HG03196 (cell line): ENCODE data around the gene SPNS2.

Experiments
- ATAC-seq: cut with Tn5 transposase; IDR thresholded peaks from one replicate; pipeline ENCODE4 v1.9.1; 2021; ENCODE audit not compliant: unreplicated experiment

Gene SPNS2

DNA sequence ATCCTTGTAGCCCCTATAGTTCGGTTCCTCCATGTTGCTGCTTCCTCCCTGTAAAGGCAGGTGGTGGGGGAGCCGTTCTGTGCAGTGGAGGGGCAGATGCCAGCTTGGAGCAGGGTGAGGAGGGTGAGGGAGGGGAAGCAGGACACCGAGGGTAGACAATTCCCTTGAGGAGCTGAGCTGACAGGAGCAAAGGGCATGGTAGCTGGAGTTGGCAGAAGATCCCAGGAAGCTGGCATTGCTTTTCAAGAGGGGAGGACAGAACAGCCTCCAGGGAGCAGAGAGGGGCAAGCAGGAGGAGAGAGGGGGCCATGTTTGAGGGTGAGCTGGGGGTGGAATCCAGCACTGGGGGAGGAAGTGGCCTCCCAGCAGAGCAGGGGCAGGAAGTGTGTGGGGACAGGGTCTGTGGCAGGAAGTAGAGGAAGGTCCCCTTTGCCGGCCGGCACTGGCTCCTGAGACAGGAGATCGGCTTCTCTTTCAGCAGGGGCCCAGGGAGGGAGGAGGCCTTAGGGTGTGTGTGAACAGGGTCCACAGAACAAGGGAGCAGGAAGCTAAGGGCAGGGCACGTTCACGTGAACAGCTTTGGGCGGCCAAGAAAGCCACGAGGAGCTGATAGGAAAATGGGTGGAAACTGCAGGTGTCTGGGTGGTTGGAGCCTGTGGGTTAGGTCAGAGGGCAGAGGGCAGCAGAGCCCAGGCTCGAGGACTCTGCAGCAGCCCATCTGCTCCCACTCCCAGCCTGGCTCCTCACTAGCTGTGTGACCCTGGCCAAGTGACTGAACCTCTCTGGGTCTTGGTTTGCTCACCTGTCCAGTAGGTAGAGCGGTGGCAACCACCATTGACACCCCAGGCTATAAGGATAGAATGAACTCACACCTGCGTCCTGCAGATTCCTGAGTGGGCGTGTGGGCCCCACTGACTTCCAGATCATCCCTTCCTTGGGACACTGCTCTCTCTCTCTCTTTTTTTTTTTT, 17.5 kb upstream of the SPNS2 start:
- no peak for ATAC-seq

DNA sequence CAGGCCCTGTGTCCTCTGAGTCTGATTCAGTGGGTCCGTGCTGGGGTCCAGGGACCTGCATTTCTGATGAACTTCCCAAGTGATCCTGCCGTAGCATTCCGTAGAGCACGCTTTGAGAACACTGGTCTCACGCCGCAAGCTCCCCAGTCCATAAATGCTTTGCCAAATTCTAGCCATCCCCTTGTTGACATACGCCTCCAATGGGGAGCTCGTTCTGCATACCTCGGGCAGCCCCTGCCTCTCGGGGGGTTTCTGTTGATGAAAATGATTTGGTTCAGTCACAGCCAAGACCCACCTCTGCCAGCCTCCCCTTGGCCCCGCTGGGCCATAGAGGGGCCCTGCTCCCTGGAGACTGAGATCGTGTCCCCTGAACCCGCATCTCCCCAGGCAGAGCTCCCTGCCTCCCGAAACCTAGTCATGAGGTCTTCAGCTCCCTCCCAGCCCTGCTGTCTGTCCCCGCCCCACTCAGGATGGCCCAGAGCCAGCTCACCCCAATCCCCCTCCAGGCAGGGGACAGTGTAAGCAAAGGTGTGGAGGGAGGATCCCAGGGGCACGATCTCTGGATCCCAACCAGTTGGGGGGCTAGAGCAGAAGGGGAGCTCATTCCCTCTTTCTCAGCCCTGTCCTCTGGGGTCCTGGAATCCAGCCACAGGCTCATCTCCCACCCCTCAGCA, 16.2 kb upstream of the SPNS2 start:
- ATAC-seq: no peak

DNA sequence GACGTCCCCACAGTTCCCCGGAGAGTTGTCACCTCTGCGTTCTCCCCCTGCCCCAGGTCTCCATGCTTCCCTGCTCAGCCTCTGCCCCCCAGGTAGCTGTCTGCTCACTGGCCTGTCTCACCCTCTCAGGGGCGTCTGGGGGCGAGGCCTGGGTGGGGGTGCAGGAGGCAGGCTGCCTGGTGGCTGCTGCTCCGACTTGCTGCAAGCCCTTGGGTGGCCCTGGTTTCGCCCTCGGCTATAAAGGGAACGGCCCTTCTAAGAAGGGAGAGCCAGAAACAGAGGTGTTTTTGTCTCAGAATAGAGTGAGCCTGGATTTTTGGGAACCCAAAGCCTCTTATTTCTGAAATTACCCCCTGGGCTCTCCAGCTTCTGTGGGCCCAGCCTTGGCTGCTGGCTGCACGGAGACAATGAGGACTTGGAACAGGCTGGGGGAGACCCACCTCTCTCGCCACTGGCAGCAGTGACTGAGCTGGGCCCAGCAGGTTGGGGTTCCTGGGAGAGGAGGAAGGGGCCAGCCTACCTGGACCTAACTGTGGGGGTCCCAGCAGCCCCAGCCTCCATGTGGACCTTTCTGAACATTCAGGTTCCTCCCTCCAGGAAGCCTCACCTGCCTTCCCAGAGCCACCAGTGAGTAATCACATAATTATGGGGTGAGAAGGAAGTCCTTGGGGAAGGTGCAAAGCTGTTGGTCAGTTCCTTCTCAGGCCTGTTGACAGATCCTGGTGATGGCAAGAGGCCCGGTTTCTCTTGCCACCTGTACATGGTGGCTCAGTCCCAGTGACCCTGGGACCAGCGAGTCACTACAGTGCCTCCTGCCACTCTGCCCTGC, 15.5 kb upstream of the SPNS2 start:
- ATAC-seq: no peak

DNA sequence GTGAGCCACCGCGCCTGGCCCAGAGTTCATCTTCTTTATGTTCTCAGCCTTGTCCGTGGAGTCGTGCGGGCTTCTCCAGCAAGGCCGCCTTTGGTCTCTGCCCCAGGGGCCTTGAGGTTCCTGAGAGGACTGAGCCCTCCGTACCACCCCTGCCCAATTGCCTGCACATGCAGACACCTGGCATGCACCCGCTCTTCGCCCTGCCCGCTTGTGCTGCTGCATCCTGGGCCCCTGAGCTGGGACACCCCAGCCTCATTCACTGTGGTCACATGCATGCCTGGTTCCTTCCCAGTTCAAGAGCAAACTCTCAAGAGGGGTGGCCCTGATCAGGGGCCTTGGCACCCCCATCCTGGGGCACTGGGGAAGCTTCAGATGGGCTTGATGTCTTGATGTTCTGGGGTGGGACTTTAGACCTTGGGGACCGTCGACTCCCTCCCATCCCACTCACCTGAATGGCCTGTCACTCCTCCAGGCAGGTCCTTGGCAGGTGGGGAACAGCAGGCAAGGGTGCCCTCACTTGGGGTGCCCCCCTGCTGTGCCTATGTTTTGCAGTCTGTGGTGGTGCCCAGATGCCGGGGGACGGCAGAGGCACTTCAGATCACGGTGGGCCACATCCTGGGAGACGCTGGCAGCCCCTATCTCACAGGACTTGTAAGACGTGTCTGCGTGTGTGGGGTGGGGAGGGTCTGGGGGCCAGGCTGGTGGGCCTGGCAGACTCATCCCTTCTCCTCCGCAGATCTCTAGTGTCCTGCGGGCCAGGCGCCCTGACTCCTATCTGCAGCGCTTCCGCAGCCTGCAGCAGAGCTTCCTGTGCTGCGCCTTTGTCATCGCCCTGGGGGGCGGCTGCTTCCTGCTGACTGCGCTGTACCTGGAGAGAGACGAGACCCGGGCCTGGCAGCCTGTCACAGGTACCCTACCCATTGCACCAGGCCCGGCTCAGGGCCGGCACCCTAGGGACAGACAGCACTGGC, 12.7 kb upstream of the SPNS2 start:
- no peak for ATAC-seq

DNA sequence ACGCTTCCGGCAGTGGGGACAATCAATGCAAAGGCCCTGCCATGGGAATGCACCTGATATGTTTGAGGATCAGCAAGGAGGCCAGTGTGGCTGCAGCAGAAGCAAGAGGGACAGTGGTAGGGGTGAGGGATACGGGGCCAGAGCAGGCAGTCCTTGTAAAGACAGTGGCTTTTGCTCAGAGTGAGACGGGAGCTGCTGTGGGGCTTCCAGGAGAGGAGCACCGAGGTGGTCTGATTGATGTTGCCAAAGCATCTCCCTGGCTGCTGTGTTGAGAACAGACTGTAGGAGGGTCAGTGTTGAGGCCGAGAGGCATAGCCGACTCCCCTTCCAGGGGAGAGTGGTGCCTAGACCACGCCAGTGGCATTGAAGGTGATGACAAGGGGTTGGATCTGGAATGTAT, 11.4 kb upstream of the SPNS2 start:
- no peak for ATAC-seq

DNA sequence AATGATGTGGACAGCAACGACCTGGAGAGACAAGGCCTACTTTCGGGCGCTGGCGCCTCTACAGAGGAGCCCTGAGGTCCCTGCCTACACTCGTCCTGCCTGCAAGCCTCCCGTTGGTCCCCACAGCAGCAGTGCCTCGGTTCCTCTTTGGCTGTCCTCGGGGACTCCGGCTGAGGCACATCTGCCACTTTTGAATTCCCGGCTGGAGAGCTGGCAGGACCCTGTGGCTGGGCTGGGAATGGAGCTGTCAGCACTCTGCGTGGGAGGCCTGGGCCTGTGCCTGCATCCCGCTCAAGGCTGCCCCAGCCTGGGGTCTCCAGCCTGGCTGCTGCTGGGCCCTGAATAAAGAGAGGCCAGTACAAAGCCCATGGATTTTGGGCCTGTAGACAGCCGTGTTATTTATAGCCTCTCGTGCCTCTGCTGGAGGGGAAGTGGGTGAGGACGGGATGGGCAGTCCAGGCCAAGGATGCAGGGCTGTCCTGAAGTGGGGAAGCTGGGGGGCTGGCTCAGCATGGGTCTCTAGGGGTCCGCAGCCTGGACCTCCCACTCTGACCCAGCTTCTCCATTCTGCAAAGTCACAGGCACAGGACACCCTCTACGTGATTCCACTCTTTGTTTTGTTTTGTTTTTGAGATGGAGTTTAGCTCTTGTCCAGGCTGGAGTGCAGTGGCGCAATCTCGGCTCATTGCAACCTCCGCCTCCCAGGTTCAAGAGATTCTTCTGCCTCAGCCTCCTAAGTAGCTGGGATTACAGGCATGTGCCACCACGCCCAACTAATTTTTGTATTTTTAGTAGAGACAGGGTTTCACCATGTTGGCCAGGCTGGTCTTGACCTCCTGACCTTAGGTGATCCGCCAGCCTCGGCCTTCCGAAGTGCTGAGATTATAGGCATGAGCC, 10.6 kb upstream of the SPNS2 start:
- no peak for ATAC-seq

DNA sequence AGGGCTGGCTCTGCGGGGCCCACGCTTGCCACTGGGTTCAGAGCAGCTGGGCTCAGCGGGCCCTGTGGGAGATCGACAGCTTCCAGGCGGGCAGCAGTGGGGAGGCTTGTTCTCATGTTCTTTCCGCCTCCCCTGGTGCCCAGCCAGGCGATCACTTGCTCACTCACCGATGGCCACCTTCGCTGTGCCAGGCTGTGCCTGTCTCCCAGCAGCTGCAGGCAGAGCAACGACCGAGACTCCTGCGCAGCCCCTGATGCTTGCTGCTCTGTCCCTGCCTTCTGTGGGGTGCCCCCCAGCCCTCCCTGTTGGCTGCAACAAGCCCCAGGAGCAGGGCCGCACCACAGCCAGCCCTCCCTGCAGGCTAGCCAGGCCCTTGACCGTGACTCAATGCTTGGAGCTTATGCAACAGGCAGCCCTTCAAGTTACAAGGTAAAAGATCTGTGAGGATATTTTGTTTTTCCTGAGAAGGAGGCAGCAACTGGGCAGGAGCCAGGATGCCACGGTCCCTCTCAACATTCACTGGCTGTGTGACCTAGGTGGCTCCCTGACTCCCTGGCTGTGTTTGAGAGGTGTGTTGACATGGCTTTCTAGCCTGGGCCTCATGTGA, 9.6 kb upstream of the SPNS2 start:
- no peak for ATAC-seq

DNA sequence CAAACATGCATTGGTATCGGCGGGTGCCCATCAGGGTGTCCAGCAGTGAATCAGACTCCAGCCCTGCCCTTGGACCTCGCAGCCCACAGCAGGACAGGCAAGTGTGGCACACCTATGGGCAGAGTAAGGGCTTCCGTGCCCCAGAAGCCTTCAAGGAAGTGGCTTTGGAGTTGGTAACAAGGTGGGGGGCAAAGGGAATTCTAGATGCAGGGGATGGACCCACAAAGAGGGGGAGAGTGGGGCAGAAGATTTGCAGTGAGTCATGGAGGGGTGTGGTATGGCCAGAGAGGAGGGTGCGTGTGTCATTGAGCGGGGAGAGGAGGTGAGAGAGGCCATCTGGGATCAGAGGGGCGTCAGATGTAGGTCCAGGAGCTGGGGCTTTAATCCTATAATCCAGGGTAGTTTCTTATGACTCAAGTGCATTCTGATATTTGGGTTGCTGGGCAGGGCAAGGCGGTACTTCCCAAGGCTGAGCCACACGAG, 8.5 kb upstream of the SPNS2 start:
- no peak for ATAC-seq

DNA sequence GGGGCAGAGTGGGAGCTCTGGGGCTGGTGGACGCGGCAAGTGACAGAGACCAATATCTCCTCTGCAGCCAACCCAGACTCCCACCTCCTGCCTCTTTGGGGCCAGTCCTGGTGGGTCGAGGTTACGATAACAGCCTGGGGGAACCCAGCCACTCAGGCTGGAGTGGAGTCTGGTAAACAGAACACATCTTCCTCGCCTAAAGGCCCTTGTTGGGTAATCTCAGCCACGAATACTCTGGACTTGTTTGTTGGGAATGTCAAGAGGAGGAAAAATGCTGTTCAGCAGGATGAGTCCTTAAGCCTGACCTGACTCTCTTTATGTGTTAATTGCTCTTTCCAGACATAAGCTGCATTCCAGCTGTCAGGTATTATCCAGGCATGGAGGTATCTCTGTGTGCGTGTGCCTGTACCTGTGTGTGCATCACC, 8.0 kb upstream of the SPNS2 start:
- ATAC-seq: no peak

DNA sequence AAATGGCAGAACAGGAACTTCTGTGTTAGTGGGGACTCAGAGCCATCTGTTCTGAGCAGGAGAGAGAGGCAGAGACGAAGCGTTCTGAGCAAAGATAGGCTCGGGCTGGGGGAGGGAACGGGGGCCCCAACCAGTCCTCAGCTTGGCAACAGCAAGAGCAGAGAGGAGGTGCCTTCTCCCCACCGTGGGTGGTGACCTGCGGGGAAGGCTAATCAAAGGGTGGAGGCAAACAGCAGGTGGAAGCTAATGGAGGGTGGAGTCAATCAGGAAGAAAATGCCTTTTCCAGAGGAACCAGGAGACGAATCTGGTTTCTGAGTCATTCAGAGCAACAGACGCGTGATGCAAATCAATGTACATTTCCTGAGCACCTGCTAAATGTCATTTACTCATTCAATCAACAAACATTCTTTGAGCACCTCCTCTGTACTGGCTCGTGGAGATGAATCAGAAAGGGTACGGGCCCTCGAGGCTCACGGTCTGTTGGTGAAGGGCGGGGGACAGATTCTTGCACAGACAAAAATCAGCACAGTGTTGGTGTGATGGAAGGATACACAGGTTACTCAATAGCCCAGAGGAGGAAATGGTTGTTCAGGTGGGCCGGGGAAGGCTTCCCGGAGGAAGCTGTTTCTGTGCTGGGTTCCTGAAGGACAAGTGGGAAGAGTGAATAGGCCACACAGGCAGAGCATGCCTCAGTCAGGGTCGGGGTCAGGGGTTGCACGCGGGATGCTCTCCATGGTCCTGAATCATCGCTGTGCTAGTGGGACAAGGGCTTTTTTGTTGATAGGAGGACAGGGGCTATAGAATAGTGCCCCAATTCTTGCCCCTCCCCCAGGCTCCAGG, 5.7 kb upstream of the SPNS2 start:
- ATAC-seq: no peak

DNA sequence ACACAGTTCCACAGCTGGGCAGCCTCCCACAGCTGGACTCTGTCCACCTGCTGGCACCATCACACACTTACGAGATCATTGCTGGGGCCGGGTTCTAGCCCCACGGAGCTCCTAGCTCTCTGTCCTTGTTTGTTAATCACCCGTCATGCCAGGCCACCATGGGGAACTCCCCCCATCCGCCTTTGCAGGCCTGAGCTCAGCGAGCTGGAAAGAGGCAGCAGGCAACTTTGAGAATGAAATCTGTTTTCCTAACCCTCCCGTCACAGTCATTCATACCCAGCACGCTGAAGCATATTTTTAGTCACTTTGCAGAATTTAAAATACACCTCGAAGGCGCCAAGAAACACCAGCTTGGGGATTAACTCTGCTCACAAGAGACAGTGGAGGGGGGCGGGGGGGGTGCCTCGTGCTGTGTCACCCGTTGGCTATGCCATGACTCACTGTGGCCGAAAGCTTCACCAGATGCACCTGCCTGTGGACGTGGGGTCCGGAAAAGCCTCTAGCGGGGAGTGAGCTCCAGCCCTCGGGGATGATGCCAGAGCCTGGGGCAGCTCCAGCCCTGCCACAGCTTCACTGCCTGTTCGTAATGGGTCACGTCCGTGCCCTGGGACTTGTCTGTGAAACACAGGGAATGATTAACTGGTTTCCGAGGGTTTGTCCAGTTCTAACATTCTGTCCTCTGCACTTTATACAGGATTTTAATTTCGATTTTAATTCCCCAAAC, 1.4 kb upstream of the SPNS2 start:
- ATAC-seq: no peak

DNA sequence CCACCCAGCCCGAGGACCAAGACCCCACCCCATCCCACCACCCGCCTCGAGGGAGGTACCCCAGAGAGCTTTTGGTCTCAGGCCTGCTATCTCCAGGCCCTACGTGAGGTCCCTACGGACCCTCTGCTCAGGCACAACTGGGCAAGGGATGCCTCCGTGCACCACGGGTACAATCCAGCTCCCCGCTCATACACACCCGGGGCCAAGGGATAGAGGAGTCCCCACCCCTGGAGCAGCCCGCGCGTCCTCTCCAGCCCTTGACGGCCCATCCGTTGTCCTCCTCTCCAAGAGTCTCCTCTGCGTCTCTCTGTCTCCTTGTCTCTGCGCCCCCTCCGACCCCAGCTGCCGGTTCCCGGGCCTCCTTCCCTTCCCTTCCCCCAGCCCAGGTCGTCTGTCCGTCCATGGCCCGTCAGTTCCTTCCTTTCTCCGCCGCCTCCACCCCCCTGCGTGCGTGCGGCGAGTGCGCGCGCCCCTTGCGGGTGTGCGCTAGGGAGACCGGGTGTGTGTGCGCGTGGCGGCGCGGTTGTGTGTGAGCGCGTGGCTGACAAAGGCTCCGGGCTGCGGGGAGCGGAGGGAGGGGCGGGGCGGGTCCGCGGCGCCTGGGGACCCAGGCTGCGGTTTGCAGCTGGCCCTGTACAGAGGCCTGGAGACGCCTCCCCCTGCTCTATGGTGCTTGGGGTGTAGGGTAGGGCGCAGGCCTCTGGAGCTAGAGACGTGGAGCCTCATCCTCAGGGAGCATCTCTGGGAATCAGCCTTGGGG, 930 bp downstream of the SPNS2 start:
- ATAC-seq: no peak

DNA sequence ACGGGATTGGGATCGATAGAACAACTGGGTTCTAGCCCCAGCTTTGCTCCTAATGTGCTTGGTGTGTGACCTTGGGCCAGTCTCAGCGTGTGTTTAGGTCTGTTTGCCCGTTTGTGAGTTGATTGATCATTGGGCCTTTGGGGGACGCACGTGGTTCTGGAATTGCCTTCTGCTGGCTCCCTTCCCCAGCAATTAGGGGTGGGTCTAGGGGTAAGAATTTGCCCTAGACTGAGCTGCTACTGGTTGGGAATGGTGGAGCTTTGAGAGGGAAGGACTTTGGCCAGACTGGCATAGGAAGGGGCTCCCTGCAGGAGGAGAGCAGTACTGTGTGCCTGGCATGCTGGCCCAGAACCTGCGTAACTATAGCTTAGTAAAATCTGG, 1.5 kb downstream of the SPNS2 start:
- ATAC-seq: no peak

DNA sequence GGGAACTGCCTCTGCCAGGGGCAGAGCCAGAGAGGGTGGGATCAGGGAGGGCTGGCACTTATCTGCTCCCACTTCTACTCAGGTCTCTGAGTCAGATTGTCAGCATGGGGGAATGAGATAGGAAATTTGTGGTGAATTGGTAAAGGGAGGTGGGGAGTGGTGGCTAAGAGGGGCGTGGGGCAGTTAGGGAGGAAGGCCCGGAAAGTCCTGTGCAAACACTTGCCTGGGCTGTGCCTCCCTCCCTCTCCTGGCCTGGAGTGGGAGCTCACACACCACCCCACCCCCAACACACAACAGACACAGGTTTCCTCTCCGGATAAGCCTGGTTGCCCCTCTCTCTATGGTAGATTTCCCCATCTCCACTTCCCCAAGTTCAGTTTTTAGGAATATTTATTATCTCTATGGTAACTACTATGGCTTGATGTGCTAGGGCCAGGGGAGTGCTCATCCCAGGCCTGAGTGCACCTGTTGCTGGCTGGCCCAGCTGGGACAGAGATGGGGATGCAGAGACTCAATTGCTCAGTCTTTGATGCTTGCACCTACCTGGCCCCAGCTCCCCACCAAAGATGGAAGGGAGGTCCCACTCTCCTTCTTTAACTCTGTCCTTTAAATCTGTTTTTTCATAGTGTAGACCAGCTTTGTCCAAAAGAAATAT, 2.7 kb downstream of the SPNS2 start:
- no peak for ATAC-seq

DNA sequence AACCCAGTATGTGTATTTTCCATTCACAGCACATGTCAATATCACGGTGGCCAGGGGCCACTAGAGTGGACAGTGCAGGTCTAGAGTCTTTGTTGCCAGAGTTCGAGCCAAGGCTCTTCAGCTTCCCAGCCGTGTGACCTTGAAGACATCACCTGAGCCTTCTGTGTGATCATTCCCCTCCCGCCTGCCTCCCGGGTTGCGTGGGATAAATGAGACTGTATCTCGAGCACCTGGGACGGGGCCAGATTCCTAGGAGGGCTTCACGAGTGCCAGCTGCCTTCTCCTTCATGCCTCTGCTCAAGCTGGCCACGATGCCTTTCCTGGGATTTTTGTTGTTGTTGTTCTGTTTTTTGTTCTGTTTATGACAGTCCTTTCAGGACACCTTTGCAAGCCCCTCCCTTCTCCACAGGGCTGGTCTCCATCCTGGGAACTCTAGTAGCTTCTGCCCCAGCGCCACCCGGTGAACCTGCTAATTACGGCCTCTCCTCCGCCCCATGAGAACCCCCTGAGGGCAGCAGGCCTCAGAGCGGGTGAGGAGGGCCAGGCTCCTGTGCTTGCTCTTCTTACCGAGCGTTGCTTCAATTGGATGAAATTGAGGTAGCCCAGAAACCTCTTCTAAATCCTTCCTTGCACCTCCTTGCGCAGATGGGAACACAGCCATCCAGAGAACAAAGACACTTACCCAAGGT, 3.9 kb downstream of the SPNS2 start:
- no peak for ATAC-seq
